AG04449 (cell line): Measurements from ENCODE around the gene IZUMO1.

ENCODE experiments used
- CTCF ChIA-PET: fragments of 350-600 bp; formaldehyde crosslinking; extraction: SDS; loops from one replicate; lab custom pipeline; 2021; ENCODE audit warnings: antibody characterized with exemption; lab: Yijun Ruan, JAX
- POLR2A ChIA-PET: fragments of 400-600, 350-600 bp; formaldehyde crosslinking; extraction: SDS; loops from one replicate; lab custom pipeline; 2020; ENCODE audit warnings: antibody characterized with exemption, inconsistent platforms; lab: Yijun Ruan, JAX
- DNase-seq: peaks from one replicate; pipeline ENCODE4 v3.0.0-alpha.2; 2010; ENCODE audit warnings: low read depth, low spot score
- H3K4me3 ChIP-seq: 2 replicates; pipeline ENCODE4 v1.5.1; 2011; ENCODE audit warnings: low read depth, mild to moderate bottlenecking, control low read depth, low read length
- TF ChIP-seq, protein P1 (sequence below): IDR thresholded peaks from one replicate; pipeline ENCODE4 v1.5.1; 2011; ENCODE audit warnings: mild to moderate bottlenecking, moderate library complexity, low read length, control low read depth, inconsistent platforms; ENCODE audit not compliant: insufficient read depth; ENCODE audit errors: missing control alignments

The IZUMO1 gene

DNA sequence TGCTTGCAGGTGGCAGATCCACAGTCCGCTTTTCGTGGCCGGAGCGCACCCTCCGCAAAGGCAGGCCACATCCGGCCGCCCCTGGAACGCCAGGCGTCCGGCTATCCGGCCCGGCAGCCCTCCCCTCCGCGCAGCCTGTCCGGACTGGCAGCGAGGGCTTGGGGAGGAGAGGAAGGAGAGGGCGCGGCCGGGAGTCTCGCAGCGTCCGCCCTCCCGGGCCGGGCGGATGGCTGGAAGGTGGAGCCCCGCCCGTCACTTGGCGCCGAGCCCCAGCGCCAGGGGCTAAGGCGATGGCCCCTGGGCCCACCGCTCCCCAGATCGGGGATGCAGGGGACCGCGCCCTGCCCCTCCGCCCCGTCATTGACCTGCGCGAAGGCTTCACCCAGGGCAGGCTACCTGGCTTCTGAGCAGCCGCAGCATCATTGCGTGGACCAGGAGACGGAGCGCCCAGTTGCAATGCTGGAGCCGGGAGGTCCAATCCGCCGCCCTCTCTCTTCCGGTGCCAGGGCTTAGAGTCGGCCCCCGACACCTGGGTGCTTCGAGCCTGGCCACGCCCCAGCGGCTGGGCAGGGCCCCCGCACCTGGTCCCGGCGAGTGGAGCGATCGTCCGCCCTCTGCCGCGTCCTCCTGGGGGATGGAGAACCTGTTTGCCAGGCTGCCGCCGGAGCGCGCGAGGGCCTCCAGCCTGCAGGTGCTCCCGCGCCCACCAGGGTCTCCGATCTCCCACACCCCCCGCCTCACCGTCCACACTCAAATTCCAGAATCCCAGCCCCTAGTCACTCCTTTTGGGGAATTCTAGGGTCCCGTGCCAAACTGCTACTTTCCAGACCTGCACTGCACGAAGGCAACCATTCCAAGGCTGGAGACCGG, 6.0 kb upstream of the IZUMO1 start, which contains the start of gene FUT1:
Gene FUT1, minus strand, starts transcription at position 146 of the 870 bp plus-strand sequence. CDS start 1,360 bp downstream, outside the sequence.
- peak within 1 kb of the TSS; percentile 30 for H3K4me3 ChIP-seq
- DNase-seq: no peak
- POLR2A ChIA-PET: no interaction called here
- TF ChIP-seq, protein P1, sequence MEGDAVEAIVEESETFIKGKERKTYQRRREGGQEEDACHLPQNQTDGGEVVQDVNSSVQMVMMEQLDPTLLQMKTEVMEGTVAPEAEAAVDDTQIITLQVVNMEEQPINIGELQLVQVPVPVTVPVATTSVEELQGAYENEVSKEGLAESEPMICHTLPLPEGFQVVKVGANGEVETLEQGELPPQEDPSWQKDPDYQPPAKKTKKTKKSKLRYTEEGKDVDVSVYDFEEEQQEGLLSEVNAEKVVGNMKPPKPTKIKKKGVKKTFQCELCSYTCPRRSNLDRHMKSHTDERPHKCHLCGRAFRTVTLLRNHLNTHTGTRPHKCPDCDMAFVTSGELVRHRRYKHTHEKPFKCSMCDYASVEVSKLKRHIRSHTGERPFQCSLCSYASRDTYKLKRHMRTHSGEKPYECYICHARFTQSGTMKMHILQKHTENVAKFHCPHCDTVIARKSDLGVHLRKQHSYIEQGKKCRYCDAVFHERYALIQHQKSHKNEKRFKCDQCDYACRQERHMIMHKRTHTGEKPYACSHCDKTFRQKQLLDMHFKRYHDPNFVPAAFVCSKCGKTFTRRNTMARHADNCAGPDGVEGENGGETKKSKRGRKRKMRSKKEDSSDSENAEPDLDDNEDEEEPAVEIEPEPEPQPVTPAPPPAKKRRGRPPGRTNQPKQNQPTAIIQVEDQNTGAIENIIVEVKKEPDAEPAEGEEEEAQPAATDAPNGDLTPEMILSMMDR: no peak
- CTCF ChIA-PET: no interaction called here

DNA sequence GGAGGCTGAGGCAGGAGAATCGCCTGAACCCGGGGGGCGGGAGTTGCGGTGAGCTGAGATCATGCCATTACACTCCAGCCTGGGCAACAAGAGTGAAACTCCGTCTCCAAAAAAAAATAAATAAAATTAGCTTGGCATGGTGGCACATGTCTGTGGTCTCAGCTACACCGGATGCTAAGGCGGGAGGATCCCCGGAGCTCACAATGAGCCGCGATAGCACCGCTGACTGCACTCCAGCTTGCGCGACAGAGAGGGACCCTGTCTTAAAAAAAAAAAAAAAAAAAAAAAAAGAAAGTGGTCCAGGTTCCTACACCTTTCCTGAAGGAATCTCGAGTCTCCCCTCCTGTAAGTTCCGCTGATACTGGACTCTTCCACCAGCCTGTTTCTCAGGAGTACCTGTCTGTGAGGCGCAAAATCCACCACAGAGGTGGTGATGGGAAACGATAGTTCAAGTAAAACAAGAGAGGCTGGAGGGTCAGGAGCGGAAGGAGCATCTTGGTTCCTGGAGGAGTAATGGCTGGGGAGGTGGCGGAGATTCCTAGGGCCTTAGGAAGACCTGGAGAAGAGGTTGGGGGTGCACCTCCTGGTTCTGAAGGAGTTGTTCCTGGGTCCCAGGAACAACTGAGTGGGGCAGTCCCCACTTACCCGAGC, 5.3 kb upstream of the IZUMO1 start:
- TF ChIP-seq, protein P1: no peak
- no peak for DNase-seq
- POLR2A ChIA-PET: no interaction called here
- CTCF ChIA-PET: interaction anchor here (1.2 kb wide), 1 partner anchor 36 kb away, joined by 3 read pairs; no protein-coding TSS in a partner anchor
- H3K4me3 ChIP-seq: peak overlapping the region; percentile 30

DNA sequence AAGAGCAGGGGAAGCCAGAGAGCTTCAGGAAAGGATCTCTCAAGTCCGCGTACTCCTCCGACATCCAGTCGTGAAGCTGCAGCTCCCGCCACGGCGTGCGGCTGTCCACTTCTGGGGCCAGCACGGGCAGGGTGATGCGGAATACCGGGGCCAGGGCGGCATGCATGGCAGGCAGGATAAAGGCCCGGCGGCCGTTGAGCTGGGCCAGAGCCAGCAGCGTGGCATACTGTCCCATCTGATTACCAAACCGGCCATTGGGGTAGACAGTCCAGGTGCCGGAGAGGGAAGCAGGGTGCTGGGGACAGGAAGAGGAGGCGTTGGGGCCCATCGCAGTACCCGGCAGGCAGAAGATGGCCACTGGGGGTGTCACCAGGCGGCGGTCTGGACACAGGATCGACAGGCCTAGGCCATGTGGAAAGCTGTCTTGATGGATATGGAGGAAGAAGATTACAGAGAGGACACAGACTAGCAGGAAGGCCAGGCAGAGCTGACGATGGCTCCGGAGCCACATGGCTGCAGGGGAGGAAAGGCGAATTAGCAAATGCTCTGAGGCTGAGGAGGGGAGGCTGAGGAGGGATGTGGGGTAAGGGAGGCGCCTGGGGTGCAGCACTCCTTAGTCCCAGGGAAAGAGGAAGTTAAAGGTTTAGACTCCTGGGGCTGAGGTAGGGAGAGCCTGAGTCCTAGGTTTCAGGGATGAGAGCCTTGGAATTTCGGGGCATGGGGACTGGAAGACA, 4.2 kb upstream of the IZUMO1 start:
- ChIA-PET POLR2A (no interaction called here), CTCF (interaction anchor here (0.9 to 1.2 kb wide), 2 partner anchors 11 to 37 kb away, joined by 3 read pairs; no protein-coding TSS in a partner anchor)
- TF ChIP-seq, protein P1: no peak
- no peak overlapping the region for H3K4me3 ChIP-seq
- no peak for DNase-seq

DNA sequence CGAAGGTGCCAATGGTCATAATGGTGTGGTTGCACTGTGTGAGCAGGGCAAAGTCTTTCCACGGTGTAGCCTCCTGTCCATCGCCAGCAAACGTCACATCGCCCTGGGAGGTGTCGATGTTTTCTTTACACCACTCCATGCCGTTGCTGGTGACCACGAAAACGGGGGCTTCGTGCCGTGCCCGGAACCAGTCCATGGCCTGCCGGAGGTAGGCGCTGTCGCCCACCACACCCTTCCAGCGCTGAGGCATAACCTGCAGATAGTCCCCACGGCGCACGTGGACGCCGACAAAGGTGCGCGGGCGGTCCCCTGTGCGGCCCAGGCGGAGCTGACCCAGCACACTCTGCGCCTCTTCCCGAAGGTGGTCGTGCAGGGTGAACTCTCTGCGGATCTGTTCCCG, 3.6 kb upstream of the IZUMO1 start:
- no peak overlapping the region for H3K4me3 ChIP-seq
- no peak for DNase-seq
- ChIA-PET CTCF (no interaction called here), POLR2A (no interaction called here)
- TF ChIP-seq, protein P1: no peak

DNA sequence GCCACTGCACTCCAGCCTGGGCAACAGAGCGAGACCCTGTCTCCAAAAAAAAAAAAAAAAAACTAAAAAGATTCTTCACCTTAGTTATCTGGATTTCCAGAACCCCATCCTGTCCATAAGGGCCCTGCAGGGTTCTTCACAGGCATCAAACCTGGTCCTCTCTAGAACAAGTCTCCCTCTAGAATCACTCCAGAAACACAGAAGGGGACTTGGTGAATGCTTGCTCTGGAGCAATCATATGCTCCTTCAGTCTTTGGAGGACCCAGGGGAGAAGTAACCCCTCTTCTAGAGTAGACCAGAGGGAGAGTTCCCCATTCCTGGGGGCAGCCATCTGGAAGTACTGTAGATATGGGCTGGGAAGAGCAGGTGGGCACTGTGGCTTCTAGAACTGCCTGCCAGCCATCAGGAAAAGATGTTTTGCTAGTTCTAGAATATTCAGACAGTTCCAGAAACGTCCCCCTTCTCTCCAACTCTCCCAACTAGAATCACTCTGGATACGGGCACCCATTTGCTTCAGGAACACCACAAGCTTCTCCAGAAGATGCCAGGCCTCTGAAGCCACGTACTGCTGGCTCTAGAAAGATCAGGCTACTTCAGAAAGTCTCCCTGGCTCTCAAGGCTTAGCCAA, 3.0 kb upstream of the IZUMO1 start:
- ChIA-PET POLR2A (no interaction called here), CTCF (no interaction called here)
- DNase-seq: no peak
- H3K4me3 ChIP-seq: no peak overlapping the region
- TF ChIP-seq, protein P1: no peak
